ENCODE results near the gene BAHD1.

Gene BAHD1

GRCh38 chr15:40441565-40442531 is 1.1 kb downstream of the BAHD1 start:
- no peak for DNase-seq (ENCODE audit: low read depth in 1 of 2, low spot score in 1 of 2)
- H3K4me3 ChIP-seq (replicated peaks; ENCODE audit: insufficient read depth, low read length), result peak overlapping the region; percentile 56
- peaks cover 9% of the 10 kb centered on the region for H3K27me3 ChIP-seq (ENCODE audit: insufficient read depth, poor library complexity, severe bottlenecking)
- H3K27ac ChIP-seq (replicated peaks), result no peak overlapping the region
- TF ChIP-seq SPI1 (IDR thresholded peaks at IDR 0.05; ENCODE audit: borderline replicate concordance, low read depth), result no peak
- no peak for TF ChIP-seq REST (IDR thresholded peaks at IDR 0.05; ENCODE audit: insufficient replicate concordance, low read depth)
- no peak for TF ChIP-seq GABPA (IDR thresholded peaks at IDR 0.05; ENCODE audit: low read depth)
- no peak for TF ChIP-seq POLR2AphosphoS5 (IDR thresholded peaks at IDR 0.05; ENCODE audit: low read depth)
- TF ChIP-seq CTCF (IDR thresholded peaks at IDR 0.05; ENCODE audit: insufficient read depth, low read length), result no peak

GRCh38 chr15:40443255-40443654 is 2.5 kb downstream of the BAHD1 start:
- Histone ChIP-seq H3K27me3 (ENCODE audit: insufficient read depth, poor library complexity, severe bottlenecking) (peaks cover 2% of the 10 kb centered on the region), H3K4me3 (replicated peaks; ENCODE audit: insufficient read depth, low read length) (no peak overlapping the region), H3K27ac (replicated peaks) (no peak overlapping the region)
- TF ChIP-seq GABPA (IDR thresholded peaks at IDR 0.05; ENCODE audit: low read depth) (no peak), SPI1 (IDR thresholded peaks at IDR 0.05; ENCODE audit: borderline replicate concordance, low read depth) (no peak), POLR2AphosphoS5 (IDR thresholded peaks at IDR 0.05; ENCODE audit: low read depth) (no peak), REST (IDR thresholded peaks at IDR 0.05; ENCODE audit: insufficient replicate concordance, low read depth) (no peak), CTCF (IDR thresholded peaks at IDR 0.05; ENCODE audit: insufficient read depth, low read length) (no peak)
- no peak for DNase-seq (ENCODE audit: low read depth in 1 of 2, low spot score in 1 of 2)

- no peak for TF ChIP-seq GABPA (IDR thresholded peaks at IDR 0.05; ENCODE audit: low read depth)
- no peak for TF ChIP-seq POLR2AphosphoS5 (IDR thresholded peaks at IDR 0.05; ENCODE audit: low read depth)
- no peak for TF ChIP-seq REST (IDR thresholded peaks at IDR 0.05; ENCODE audit: insufficient replicate concordance, low read depth)
- no peak for TF ChIP-seq SPI1 (IDR thresholded peaks at IDR 0.05; ENCODE audit: borderline replicate concordance, low read depth)
- TF ChIP-seq CTCF (IDR thresholded peaks at IDR 0.05; ENCODE audit: insufficient read depth, low read length), result no peak
- no peak for DNase-seq (ENCODE audit: low read depth in 1 of 2, low spot score in 1 of 2)
- Histone ChIP-seq H3K27ac (replicated peaks) (no peak overlapping the region), H3K27me3 (ENCODE audit: insufficient read depth, poor library complexity, severe bottlenecking) (peaks cover 2% of the 10 kb centered on the region), H3K4me3 (replicated peaks; ENCODE audit: insufficient read depth, low read length) (no peak overlapping the region)
Measured at GRCh38 chr15:40443846-40444245, 3.1 kb downstream of the BAHD1 start.
